ENCODE data around the gene ARID3C.
A peak's percentile ranks its signal among the peaks of the same experiment; 100 is the strongest.

Gene ARID3C

DNA sequence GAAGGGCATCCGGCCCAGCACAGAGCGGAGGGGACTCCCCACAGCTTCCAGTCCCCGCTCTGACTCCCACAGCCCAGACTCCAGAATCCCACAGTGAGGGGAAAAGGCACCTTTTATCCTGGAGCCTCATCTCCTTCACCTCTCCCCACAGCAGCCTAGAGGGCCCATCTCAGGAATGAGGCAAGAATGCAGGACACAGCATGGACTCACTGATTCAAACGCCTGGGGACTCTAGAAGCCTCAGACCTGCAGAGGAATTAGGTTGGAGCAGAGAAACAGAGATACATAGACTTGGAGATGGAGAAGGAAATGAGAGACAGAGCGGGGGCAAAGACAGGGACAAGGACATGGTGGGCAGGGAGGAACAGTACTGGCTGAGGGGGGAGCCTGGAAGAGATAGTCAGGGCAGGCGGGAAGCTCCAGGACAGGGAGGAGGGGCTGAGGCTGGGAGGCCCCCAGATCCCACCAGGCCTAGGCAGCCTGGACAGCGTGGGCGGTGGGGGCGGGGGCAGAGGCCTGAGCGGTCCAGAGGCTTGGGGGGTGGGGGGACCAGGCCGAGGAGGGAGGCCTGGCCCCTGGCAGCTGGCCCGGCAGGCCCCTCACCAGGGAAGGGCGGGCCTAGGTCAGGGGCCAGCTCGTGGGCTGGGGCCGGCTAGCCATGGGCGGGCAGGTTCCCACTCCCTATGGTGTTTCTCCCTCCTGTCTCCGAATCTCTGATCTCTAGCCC is 55.1 kb downstream of the ARID3C start (continued):
- TF ChIP-seq, protein P1, sequence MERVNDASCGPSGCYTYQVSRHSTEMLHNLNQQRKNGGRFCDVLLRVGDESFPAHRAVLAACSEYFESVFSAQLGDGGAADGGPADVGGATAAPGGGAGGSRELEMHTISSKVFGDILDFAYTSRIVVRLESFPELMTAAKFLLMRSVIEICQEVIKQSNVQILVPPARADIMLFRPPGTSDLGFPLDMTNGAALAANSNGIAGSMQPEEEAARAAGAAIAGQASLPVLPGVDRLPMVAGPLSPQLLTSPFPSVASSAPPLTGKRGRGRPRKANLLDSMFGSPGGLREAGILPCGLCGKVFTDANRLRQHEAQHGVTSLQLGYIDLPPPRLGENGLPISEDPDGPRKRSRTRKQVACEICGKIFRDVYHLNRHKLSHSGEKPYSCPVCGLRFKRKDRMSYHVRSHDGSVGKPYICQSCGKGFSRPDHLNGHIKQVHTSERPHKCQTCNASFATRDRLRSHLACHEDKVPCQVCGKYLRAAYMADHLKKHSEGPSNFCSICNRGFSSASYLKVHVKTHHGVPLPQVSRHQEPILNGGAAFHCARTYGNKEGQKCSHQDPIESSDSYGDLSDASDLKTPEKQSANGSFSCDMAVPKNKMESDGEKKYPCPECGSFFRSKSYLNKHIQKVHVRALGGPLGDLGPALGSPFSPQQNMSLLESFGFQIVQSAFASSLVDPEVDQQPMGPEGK (CRISPR knock-in tag; IDR thresholded peaks at IDR 0.05; ENCODE audit: borderline replicate concordance), result no peak
- TF ChIP-seq POU6F1 (CRISPR knock-in tag; IDR thresholded peaks at IDR 0.05; ENCODE audit: borderline replicate concordance, low read depth), result no peak

GRCh38 chr9:34572628-34573027 is 56.2 kb downstream of the ARID3C start:
- no peak for ATAC-seq
- TF ChIP-seq, protein P1 (CRISPR knock-in tag; IDR thresholded peaks at IDR 0.05; ENCODE audit: borderline replicate concordance), result no peak
- TF ChIP-seq POU6F1 (CRISPR knock-in tag; IDR thresholded peaks at IDR 0.05; ENCODE audit: borderline replicate concordance, low read depth), result no peak
- no peak for TF ChIP-seq ESRRG (CRISPR knock-in tag; IDR thresholded peaks at IDR 0.05)
- no peak for TF ChIP-seq ZNF70 (CRISPR knock-in tag; IDR thresholded peaks at IDR 0.05)
- no peak for TF ChIP-seq ARNTL (CRISPR knock-in tag; IDR thresholded peaks at IDR 0.05; ENCODE audit: borderline replicate concordance, low read depth)
- TF ChIP-seq ZNF8 (CRISPR knock-in tag; IDR thresholded peaks at IDR 0.05), result no peak
- no peak for TF ChIP-seq CREB5 (CRISPR knock-in tag; IDR thresholded peaks at IDR 0.05; ENCODE audit: low read depth)
- no peak for TF ChIP-seq RARB (CRISPR knock-in tag; IDR thresholded peaks at IDR 0.05)

DNA sequence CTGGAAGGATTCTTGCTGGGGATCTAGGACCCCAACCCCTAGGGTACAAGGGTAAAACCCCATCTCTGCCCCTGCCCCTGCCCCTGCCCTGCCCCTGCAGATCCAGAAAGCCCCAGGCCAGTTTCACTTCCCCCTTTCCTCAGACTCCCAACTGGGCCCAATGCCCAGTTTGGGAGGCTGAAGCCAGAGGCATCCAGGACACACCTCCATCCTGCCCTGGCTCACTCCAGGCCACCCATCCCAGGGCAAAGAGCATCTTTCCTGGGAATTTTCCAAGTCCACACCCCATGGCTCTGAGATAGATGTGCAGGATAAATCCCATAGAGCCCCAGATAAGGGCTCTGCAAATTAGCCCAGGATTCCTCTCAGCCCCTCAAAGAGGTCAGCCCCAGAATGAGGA is 56.8 kb downstream of the ARID3C start:
- ATAC-seq, result peak; percentile 31; the same call in 2 of the 3 replicates
- TF ChIP-seq OSR1 (CRISPR knock-in tag; IDR thresholded peaks at IDR 0.05) (no peak), ZNF565 (CRISPR knock-in tag; conservative IDR thresholded peaks at IDR 0.05; ENCODE audit: low read depth) (no peak), TOX (CRISPR knock-in tag; IDR thresholded peaks at IDR 0.05; ENCODE audit: borderline replicate concordance) (no peak), CSRNP3 (CRISPR knock-in tag; IDR thresholded peaks at IDR 0.05) (no peak), TCF4 (CRISPR knock-in tag; IDR thresholded peaks at IDR 0.05; ENCODE audit: borderline replicate concordance) (no peak), CSDC2 (CRISPR knock-in tag; IDR thresholded peaks at IDR 0.05) (no peak), ZNF70 (CRISPR knock-in tag; IDR thresholded peaks at IDR 0.05) (no peak), RARB (CRISPR knock-in tag; IDR thresholded peaks at IDR 0.05) (no peak), GLIS3 (CRISPR knock-in tag; IDR thresholded peaks at IDR 0.05) (no peak), SNAI2 (CRISPR knock-in tag; IDR thresholded peaks at IDR 0.05) (no peak), POU6F1 (CRISPR knock-in tag; IDR thresholded peaks at IDR 0.05; ENCODE audit: borderline replicate concordance, low read depth) (no peak), ZC3H10 (CRISPR knock-in tag; IDR thresholded peaks at IDR 0.05) (no peak), ZFP3 (CRISPR knock-in tag; IDR thresholded peaks at IDR 0.05) (no peak), ZFP30 (CRISPR knock-in tag; IDR thresholded peaks at IDR 0.05) (no peak), TSHZ2 (CRISPR knock-in tag; IDR thresholded peaks at IDR 0.05) (no peak)
- TF ChIP-seq, protein P1 (CRISPR knock-in tag; IDR thresholded peaks at IDR 0.05; ENCODE audit: borderline replicate concordance), result no peak

All from SK-N-SH treated with all-trans-retinoic acid at 6 μM for 48 hours (cell line).